NB4 (cell line): ENCODE data around the gene NFATC1.

Source experiments
- CTCF ChIP-seq: IDR thresholded peaks from one replicate; pipeline ENCODE4 v1.5.1; 2012; ENCODE audit warnings: low read depth, low read length
- MAX ChIP-seq: IDR thresholded peaks from 2 replicates; pipeline ENCODE4 v1.6.1; 2011; ENCODE audit warnings: low read depth, low read length

- TF ChIP-seq CTCF: no peak
- no peak for TF ChIP-seq MAX
Measured at GRCh38 chr18:79559436-79559835, 163.7 kb downstream of the NFATC1 start.
